ENCODE data around the gene CALML5. TPM values are rescaled to one million over a fixed set of nuclear protein-coding genes. Genes with fewer than 3 reads are reported as not detected.

CALML5 gene
- total RNA-seq, 1 donor from 2014 or later, result 16.6 TPM

DNA sequence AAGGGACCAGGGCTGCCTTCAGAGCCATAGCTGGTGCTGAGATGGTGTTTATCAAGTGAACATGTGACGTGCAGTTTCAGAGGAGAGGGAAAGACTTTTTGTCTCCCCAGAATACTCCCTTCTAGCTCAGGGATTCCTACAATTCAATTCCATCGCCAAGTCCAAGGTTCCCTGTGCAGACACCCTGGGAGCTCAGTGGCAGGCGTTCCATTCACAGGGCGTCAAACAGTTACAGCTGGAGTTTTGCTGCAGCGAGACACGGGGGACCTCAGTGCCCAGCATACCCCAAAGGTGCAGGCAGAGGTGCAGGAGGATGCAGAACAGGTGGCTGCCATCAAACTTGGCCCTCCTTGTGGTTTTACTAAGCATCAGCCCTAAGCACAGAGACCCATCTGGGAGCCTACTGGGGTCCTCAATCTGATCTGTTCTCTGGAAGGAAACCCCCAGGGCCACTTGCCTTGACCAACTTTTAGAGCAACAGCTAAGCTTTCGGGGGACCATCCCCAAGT is 846 bp upstream of the CALML5 start:
- no peak for ATAC-seq

DNA sequence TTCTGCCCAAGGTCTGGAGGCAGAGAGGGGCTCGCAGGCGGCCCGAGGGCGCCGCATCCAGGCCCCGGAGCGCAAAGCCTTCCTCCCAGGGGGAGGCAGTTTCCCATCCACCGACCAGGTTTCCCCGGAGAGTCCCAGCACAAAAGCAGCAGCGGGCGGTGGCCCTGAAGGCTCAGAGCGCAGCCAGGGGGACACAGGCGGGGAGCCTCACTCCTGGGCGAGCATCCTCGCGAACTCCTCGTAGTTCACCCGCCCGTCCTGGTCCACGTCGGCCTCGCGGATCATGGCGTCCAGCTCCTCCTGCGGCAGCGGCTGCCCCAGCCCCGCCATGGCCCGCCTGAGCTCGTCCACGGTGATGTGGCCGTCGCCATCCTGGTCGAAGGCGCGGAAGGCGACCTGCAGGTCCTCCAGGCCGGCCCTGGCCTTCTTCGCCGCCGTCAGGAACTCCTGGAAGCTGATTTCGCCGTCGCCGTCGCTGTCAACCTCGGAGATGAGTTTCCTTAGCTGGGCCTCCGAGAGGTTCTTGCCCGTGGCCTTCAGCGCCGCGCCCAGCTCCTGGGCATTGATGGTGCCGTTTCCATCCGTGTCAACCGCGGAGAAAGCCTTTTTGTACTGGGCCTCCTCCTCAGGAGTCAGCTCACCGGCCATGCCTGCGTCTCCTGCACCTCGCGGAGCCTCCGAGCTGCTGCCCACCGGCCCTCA is 428 bp downstream of the CALML5 start:
- ATAC-seq, result no peak

DNA sequence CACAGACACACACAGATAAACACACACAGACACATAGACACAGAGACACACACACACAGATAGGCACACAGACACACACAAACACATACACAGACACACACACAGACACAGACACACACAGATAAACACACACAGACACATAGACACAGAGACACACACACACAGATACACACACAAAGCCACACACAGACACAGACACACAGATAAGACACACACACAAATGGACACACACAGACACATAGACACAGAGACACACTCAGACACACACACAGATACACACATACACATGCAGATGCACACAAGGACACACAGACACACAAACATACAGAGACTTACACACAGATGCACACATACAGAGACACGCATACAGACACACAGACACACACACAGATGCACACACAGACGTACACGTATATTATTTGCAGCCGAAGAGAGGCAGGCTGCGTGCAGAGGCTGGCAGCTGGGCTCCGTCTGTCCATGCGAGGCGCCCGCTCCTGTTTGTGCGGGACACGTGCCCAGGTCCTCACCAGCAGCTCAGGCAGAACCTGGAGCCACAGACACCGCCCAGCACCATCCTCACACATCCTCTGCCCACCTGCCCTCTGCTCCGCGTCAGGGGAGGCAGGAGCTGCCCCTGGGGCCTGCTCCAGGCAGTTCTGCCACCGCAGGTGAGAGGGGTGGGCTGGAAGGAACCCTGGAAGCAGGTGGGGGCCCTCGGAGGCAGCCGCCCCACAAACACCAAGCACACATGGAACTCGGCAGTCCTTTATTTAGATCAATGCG is 1.2 kb downstream of the CALML5 start:
- no peak for ATAC-seq

DNA sequence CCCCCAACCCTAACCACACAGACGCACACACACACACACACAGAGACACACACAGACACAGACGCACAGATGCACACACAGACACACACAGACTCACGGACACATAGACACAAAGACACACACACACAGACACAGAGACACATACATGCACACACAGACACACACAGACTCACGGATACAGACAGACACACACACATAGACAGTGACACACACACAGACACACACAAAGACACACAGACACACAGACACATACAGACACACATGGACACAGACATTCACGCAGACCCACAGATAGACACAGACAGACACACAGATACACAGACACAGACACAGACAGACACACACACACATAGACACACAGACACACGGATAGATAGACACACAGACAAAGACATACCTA is 2.1 kb downstream of the CALML5 start:
- ATAC-seq, result no peak

DNA sequence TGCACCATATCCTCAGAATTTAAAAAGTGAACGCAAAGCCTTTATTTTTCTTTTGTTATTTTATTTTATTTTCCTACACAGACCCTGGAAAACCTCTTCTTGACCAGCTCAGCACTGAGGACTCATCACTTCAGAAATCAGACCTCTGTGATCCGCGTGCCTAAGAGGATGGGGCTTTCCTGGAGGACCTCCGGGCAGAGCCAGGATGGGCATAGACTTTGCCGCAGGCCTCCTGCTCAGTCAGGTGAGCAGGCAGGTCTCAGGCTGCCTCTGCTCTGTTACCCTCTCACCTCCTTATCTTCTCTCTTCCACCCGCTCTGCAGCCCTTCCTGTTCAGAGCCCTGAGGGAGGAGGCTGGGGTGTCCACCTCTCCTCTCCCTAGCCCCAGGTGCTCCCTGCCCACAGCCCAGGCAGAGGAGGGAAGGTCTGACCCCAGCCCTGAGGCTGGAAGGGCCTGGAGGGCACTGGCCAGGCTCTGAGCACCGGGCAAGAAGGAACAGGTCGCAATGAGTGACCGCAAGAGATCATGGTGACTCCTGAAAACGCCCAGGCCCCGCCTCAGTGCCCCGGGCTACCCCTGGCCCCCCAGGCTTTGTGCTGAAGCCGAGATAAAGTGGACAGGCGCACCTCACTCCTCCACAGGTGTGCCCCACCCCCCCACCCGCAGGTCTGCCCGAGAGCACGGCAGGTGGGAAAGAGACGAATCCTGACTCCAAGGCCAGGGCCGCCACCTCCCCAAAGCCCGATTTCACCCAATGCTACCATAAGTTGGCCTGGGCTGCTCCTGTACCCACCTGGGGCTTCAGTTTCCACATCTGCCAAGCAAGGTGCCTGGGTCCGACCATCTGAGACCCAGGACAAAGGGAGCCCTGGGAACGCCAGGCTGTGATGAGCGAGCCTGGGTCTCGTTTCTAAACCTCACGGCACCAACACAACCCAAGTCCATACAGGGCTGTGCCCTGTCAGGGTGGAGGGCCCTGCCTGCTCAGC is 2.8 kb downstream of the CALML5 start:
- peak; percentile 9 for ATAC-seq

DNA sequence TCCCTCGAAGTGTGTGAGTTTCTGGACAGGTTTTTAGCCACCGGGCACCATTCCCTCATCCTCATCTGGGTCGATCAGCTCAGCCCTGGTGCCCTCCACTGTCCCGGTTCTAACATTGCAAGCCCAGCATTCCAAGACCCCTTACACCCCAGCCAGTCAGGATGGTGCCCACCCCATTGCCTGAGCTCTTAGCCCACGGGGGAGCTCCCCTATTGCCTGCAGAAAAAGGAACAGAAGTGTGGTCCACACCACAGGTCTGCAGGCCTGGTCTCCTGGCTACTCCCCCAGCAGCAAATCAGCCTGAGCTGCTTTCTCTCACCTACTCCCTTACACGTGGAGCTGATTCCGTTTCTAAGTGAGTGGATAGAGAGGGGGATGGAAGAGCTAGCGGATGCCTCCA is 4.8 kb downstream of the CALML5 start:
- ATAC-seq, result no peak

DNA sequence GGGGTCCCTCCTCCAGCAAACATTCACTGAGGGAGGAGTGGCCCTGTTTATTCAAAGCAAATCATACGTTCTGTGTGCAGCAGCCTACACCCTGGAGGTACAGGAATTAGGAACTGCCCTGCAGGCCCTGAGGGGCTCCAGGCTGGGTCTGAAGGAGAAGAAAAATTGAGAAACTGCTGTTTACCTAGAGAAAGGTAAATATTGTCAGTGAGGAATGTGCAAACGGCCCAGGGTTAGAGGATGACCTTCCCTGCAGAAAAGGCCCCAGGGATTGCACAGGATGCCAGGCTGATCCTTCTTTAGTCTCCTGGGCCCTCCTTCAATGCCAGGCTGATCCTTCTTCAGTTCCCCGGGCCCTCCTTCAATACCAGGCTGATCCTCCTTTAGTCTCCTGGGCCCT is 5.7 kb downstream of the CALML5 start:
- ATAC-seq, result no peak

DNA sequence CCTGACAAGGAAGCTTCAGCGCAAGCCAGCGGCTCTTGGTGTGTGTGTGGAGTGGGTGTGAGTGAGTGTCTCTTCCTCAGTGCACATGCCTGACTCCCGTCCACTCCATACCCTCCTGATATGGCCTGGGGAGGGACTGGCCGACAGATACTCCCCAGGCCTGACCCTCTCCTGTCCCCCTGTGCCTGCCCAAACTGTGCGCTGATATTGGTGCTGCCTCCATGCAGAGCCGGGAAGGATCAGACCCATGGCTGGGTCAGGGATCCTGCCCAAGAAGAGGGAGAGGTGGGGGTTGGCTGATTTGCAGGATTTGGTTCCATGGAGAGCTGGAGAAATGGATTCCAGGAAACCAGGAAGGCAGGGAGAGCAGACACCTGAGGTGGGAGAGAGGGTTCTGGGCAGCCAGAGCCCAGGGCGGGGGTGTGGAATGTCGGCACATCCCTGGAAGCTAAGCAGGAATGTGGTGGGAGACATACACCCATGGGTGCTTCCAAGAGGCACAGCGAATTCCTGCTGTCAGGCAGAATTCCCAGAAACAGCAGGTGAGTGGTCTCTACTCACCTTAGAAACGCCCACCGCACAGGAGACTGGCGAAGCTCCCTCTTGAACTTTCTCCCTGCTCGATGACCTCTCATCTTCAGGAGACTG is 6.3 kb downstream of the CALML5 start:
- no peak for ATAC-seq

DNA sequence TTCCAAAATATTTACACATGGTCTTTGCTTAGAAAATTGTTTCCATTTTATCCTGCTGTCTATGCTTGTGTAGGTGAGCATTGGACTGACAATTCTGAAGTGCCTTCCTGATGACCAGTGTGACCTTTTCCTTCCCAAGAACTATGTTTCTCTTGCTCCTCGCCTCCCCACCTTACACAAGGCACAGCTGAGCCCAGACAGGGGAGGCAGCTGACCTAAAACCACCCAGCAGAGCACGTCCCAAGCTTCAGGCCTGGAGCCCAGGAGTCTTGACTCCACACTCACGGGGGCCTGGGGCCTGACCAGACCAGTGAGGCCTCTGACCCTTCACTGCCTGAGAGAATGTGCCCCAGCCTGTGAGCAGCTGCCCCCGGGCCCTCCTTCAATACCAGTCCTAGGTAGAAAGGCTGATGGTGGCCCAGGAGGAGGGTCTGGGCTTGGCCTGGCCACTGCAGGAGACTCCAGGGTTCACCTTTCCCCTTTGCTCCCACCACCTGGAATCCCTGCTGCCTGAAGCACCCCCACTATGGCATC is 7.0 kb downstream of the CALML5 start:
- ATAC-seq, result no peak

DNA sequence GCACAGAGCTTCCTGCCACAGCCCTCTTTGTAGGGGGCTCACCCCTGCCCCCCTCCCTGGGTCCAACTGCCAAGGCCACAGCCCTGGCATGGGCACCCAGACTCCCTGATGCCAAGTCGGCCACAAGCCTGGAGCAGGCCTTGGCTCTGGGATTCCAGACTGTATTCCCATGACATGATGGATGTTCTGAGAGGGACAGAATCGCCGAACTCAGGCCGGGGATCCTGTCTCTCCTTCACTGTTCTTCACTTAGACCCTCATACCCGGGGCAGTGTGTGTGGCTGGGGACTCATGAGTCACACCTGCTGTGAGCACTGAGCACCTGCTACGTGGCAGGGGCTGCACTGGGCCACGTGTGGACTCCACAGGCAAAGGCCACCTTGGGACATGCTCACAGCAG is 7.9 kb downstream of the CALML5 start:
- ATAC-seq, result no peak

DNA sequence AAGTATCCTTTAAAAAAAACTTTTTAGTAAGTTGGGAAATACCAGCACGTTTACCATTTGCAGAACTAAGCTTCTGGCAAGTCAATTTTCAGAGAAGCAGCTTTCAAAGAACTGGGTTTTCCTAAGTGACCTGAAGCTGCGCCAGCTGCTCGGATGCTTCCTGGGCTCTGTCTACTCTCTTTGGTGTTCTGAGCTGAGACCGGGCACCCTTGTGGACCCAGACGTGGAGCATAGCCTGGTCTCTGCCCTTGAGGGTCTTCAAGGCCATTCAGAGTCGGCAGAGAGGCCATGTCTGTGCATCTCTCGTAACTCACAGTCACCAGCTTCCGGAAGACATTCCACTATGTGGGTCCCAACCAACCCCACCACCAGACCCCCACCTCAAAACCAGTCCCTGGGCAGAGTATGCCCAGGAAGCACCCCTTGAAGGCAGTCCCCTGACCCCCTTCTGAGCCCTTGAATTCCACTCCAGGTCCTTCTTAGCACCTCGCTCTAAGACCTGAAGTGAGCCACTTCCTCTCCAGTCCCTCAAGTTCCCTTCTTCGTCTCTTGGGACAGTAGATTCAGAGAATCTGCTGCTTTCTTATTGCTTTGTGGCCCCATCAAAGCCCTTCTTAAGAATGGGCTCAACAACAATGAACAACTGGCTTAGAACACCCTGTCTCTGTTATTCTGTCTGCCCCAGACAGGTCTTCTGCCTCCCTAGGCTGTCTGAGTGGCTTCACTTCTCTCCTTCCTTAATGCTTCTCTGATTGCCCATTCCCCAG is 8.5 kb downstream of the CALML5 start:
- no peak for ATAC-seq

DNA sequence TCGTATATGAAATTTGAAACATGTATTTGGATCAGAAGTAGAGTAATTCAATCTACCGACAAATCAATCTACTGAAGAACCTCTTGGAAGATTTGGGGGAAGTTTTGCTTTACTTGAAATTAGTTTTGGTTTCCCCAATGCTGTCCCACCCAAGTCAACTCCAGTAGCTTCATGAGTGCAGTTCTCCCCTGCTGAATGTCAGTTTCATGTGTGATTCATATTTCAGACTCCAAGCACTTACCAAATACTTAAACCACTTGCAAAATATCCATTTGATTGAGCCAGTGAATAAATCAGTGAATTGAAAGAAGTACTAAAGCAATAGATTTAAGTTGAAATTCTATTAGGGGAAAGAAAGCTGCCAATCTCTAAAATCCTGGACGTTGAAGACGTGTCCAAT is 9.3 kb downstream of the CALML5 start:
- ATAC-seq, result no peak

DNA sequence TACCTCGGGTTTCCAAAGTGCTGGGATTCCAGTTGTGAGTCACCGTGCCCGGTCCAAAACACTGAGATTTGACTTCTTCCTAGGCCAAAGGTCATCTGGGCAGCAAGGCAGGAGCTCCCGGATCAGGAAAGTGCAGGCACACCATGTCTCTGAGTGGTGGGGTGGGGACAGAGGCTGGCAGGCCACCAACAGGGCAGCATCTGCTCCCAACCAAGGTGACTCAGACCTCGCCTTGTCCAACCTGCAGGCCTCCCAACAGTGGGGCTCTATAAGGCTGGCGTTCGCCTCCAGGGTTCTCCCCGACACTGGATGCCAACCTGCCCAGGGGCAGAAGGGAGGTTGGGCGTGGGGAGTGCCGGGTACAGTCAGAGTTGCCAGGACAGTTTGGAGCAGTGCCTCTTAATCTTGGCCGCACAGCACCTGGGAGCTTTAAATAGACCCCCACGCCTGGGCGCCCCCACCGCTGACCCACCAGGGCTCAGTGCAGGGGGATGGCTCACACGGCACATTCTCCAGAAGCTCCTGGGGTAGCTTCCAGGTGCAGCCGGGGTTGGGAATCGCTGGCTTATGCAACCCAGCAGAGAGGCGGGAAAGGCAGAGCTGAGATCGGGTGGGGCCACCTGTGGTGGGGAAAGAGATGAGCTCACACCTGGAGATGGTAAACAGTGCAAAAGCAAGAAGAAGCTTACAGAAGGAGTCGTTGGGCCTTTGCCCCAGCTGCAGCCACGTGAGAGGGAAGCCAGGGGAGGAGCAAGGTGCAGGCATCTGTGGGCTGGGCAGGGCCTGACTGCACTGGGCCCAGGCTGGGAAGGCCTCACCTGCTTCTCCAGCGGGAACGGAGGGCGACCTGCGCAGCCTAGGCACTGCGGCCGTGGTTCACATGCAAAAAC is 10.9 kb downstream of the CALML5 start:
- peak; percentile 92 for ATAC-seq

DNA sequence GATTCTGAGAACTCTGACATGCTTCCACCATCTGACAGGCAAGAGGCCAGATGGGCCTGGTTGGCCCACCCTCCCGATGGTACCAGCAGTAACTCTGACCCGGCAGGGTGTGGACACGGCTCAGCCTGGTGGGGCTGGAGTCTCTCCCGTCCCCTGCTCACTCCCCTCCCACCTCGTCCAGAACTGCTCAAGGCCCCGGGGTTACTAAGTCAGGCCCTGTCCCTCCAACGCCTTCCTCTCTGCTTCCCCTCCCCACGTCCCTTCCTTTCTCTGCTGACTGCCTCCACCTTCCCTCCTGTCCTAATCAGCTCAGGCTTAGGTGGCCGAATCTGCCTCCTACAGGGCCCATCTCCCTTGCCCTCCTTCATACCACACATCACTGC is 12.5 kb downstream of the CALML5 start:
- ATAC-seq, result no peak

DNA sequence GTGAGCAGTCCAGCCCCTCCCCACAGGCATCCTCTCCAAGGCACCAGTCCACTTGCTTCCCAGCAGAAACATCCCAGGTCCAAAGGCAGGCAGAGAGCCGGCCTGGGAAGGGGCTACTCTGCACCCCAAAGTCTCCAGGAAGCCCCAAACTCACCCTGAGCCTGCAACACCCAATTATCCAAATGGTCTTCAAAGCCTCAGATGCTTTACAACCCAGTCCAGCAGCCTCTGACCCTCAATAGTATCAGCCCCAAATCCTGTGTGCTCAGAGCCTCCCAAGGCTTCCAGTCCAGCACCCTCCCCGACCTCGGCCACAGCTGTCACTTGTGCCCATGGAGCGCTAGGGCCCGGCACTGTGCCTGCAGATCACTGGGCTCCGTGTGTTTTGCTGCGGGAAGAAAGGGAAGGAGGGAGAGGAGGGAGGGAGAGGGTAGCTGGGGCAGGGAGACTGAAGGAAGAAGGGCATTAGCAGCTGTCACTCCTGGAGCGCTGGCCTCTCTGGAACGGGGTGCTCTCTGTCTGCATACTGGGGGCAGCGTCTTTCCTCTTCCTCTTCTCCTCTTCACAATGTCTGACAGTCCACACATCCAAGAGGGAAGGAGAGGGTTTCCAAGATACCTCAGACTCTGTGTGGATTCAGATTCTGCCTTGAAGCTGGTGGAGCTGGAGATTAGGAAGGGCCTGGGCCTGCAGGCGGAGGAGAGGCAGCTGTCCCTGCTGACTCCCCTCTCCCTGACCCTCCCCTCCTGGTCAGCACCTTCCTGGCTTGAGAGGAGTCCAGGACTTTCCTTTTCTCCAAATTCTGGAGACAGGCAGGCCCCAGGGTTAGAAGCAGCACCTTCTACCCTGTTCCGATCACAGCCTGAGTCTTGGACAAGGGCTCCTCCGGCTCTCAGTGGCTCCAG is 13.2 kb downstream of the CALML5 start:
- ATAC-seq, result no peak

DNA sequence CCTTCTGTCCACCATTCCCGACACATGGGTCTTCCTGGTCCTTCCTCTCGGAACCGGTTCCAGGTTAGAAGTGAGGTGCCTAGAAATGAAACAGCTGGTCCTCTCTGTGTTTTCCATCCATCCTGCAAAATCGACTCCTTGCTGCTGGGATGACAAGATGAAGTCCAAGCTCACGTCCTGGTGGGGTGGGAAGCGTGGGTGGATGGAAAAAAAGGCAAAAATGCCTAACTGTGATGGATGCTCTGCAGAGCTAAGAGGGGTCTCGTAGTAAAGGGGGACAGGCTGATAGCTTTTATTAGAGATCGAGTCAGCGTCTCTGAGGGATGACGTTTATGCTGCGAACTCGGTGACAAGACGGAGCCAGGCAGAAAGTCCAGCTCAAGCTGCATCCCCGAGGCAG is 14.1 kb downstream of the CALML5 start:
- ATAC-seq, result no peak

DNA sequence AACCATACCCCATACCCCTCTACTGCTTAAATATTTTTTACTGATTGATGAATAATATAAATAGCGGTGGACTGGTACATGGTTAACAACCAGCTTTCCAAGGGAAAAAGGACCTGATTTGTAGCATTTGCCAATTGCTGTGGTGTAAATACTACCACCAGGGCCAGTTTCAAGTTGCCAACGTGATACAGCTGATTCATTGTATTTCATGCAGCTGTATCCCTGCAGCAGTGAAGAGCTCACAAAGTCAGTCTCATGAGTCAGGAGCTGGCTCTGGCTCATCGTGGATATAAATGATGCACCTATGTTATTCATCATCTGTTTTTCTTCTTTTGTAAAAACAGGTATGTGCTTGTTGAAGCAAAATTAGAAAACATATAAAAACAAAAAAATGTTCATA is 15.2 kb downstream of the CALML5 start:
- ATAC-seq, result peak; percentile 56

DNA sequence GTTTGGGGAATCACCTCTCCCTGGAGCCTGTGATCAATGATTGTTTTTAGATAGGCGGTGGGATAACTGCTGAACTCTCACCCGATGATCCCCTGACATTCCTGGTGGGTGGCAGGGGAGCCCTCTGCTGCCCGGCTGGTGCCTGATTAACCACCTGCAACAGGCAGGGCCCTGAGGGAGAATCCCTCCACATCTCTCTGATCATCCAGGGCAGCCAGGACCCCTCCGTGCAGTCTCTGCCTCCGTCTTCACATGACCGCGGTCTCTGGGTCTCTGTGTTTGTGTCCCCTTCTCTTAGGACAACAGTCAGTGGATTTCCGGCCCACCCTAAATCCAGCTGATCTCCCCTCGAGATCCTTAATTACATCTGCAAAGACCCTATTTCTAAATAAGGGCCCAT is 17.4 kb downstream of the CALML5 start:
- no peak for ATAC-seq

DNA sequence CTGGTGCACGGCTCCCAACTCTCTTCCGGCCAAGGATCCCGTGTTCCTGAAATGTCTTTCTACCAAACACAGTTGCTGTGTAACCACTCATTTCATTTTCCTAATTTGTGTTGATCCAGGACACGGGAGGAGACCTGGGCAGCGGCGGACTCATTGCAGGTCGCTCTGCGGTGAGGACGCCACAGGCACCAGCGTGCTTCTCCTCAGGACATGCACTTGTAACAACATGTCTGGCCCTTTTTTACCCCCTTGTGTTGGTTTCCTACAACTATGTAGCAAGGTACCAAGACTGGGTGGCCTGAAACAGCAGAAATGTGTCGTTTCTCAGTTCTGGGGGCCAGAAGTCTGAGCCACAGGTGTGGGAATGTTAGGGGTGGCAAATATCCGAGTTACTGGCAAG is 18.2 kb downstream of the CALML5 start:
- no peak for ATAC-seq
